PC-3 (cell line): ENCODE results near the gene CRHR2. TPM values are rescaled to one million over a fixed set of nuclear protein-coding genes. Genes with fewer than 3 reads are reported as not detected.

ENCODE experiments used
- ATAC-seq: fragments of 200-7000 bp; cut with Tn5 transposase; 2 replicates; pipeline ENCODE4 v1.9.1; 2020; ENCODE audit warnings: mild to moderate bottlenecking, moderate library complexity
- BruUV-seq: library from RNA; stranded (reverse); fragments of 400-500 nt; replicated peaks from 2 replicates; lab custom pipeline; 2021; lab: Mats Ljungman, UMichigan
- CTCF ChIA-PET: fragments of 300-600 bp; sonication (Branson Sonifier 250); formaldehyde crosslinking; loops from one replicate; lab custom pipeline; 2022; ENCODE audit warnings: antibody characterized with exemption; lab: Charles Lee
- POLR2A ChIA-PET: fragments of 300-600 bp; sonication (Branson Sonifier 250); formaldehyde crosslinking; loops from one replicate; lab custom pipeline; 2022; ENCODE audit warnings: antibody characterized with exemption; ENCODE audit not compliant: unreplicated experiment; lab: Charles Lee
- DNase-seq: peaks from one replicate; pipeline ENCODE4 v3.0.0-alpha.2; 2015
- H2AFZ ChIP-seq: fragments of 300-600 bp; sonication (generic); 2 replicates; pipeline ENCODE4 v1.6.0; 2016; ENCODE audit warnings: antibody characterized with exemption, low read length
- H3F3A ChIP-seq: fragments of 300-600 bp; sonication (generic); one replicate; pipeline ENCODE4 v1.6.0; 2017; ENCODE audit warnings: antibody characterized with exemption, low read length, control low read depth, mild to moderate bottlenecking; ENCODE audit not compliant: unreplicated experiment
- H3K27ac ChIP-seq: fragments of 300-600 bp; sonication (generic); 2 replicates; pipeline ENCODE4 v1.5.1; 2016; ENCODE audit warnings: mild to moderate bottlenecking, low read length
- H3K27me3 ChIP-seq: fragments of 300-600 bp; sonication (generic); 2 replicates; pipeline ENCODE4 v1.6.1; 2016; ENCODE audit warnings: low read length, mixed read lengths
- H3K36me3 ChIP-seq: fragments of 300-600 bp; sonication (generic); 2 replicates; pipeline ENCODE4 v1.6.1; 2016; ENCODE audit warnings: low read depth, mixed run types, low read length, mixed read lengths
- H3K4me1 ChIP-seq: fragments of 300-600 bp; sonication (generic); 2 replicates; pipeline ENCODE4 v1.5.1; 2016; ENCODE audit warnings: low read length; ENCODE audit not compliant: insufficient read depth
- H3K4me2 ChIP-seq: fragments of 300-600 bp; sonication (generic); 2 replicates; pipeline ENCODE4 v1.6.0; 2016; ENCODE audit warnings: low read length
- H3K4me3 ChIP-seq: fragments of 300-600 bp; sonication (generic); 2 replicates; pipeline ENCODE4 v1.5.1; 2016; ENCODE audit warnings: mild to moderate bottlenecking, low read length, mixed read lengths
- H3K79me2 ChIP-seq: fragments of 300-600 bp; sonication (generic); 2 replicates; pipeline ENCODE4 v1.6.1; 2017; ENCODE audit warnings: low read length, mixed read lengths
- H3K9ac ChIP-seq: fragments of 300-600 bp; sonication (generic); 2 replicates; pipeline ENCODE4 v1.6.0; 2016; ENCODE audit warnings: mild to moderate bottlenecking, low read length
- H3K9me2 ChIP-seq: fragments of 300-600 bp; sonication (generic); replicated peaks from 2 replicates; pipeline ENCODE4 v1.6.1; 2016; ENCODE audit warnings: mixed run types, low read length, mixed read lengths
- H3K9me3 ChIP-seq: fragments of 300-600 bp; sonication (generic); 2 replicates; pipeline ENCODE4 v1.6.1; 2016; ENCODE audit warnings: low read length, mixed read lengths
- H4K20me1 ChIP-seq: fragments of 300-600 bp; sonication (generic); 2 replicates; pipeline ENCODE4 v1.6.1; 2016; ENCODE audit warnings: low read length, mixed read lengths
- CTCF ChIP-seq: fragments of 300-600 bp; sonication (generic); conservative IDR thresholded peaks from 2 replicates; pipeline ENCODE4 v1.5.1; 2017; ENCODE audit warnings: antibody characterized with exemption, low read depth, mild to moderate bottlenecking, low read length
- EZH2 ChIP-seq: fragments of 300-600 bp; sonication (generic); IDR thresholded peaks from one replicate; pipeline ENCODE4 v1.6.1; 2017; ENCODE audit warnings: antibody characterized with exemption, mild to moderate bottlenecking, low read length; ENCODE audit not compliant: unreplicated experiment
- EZH2phosphoT487 ChIP-seq: fragments of 300-600 bp; sonication (generic); IDR thresholded peaks from 2 replicates; pipeline ENCODE4 v1.6.1; 2018; ENCODE audit warnings: mild to moderate bottlenecking, antibody characterized with exemption, low read length, borderline replicate concordance
- intact Hi-C: fragments of 100-400 bp; cut with micrococcal nuclease; formaldehyde crosslinking; loops from 2 replicates; pipeline ENCODE4 v1.9.0; 2023
- total RNA-seq: library from RNA; depleted of rRNA; stranded (reverse); fragments of >200 nt; gene quantifications from 2 replicates; pipeline ENCODE4 v1.2.3, GENCODE V29; 2014

CRHR2 gene
- total RNA-seq, 1 experiment from 2014 or later = not detected

DNA sequence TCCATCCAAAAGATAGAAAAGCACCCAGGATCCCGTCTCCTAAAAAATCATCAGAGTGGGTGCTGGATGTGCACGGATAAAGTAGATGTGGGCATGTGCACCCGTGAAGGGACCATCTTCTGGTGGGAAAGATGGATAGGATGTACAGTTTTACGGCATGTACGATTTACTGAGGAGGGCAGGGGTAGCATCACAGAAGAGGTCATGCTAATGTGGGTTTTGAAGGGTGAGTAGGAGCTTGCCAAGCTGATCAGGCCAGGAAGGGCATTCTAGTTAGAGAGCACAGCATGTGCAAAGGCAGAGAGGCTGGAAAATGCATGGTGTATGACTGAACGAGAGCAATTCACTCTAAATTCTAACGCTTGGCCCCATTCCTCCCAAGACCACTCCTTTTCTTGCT is 7.8 kb upstream of the CRHR2 start:
- Histone ChIP-seq H3K36me3 (no peaks in the 10 kb centered on the region), H3K9ac (no peak overlapping the region), H3K27me3 (peaks cover 35% of the 10 kb centered on the region), H3K4me2 (no peak overlapping the region), H3K9me3 (no peaks in the 10 kb centered on the region), H3K9me2 (no peaks in the 10 kb centered on the region), H4K20me1 (no peaks in the 10 kb centered on the region), H3F3A (no peaks in the 10 kb centered on the region), H3K4me1 (no peaks in the 10 kb centered on the region), H3K27ac (no peak overlapping the region), H2AFZ (no peak overlapping the region), H3K4me3 (no peak overlapping the region), H3K79me2 (no peaks in the 10 kb centered on the region)
- POLR2A ChIA-PET = interaction anchor here (0.6 kb wide), 1 partner anchor 10 kb away, joined by 3 read pairs; no protein-coding TSS in a partner anchor
- BruUV-seq = no TSS peak
- DNase-seq = no peak
- no peak for ATAC-seq
- TF ChIP-seq EZH2 (no peak), EZH2phosphoT487 (no peak), CTCF (no peak)
- CTCF ChIA-PET = no interaction called here
- intact Hi-C loops = no loop called here

- Histone ChIP-seq H4K20me1 (no peaks in the 10 kb centered on the region), H3K9ac (no peak overlapping the region), H3K4me1 (no peaks in the 10 kb centered on the region), H3K9me2 (no peaks in the 10 kb centered on the region), H3K79me2 (no peaks in the 10 kb centered on the region), H3K27ac (no peak overlapping the region), H3K4me2 (no peak overlapping the region), H3F3A (no peaks in the 10 kb centered on the region), H3K9me3 (no peaks in the 10 kb centered on the region), H2AFZ (no peak overlapping the region), H3K27me3 (peaks cover 27% of the 10 kb centered on the region), H3K4me3 (no peak overlapping the region), H3K36me3 (no peaks in the 10 kb centered on the region)
- ChIA-PET CTCF (no interaction called here), POLR2A (no interaction called here)
- no peak for ATAC-seq
- no peak for TF ChIP-seq EZH2phosphoT487
- TF ChIP-seq CTCF = no peak
- TF ChIP-seq EZH2 = no peak
- no TSS peak for BruUV-seq
- DNase-seq = no peak
- intact Hi-C loops = no loop called here
Observed at GRCh38 chr7:30688718-30689221, 6.5 kb upstream of the CRHR2 start.

DNA sequence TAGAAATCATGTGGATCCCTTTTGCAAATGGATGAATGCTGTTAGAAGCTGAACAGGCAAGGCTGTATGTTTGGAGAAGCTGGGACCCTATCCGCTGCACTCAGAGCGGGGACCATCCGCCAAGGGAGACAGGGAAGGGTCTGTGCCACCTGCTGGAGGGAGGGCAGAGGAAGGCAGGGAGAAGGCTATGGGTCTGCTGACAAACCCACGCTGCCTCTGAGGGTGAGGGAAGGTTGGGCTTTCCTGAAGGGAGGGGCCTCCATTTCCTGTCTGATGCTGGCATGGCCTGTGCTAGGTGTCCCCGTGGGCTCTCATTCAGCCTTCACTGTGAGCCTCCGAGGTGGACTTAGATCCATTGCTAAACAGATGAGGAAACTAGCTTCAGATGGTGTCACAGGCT is 5.3 kb upstream of the CRHR2 start:
- POLR2A ChIA-PET = no interaction called here
- ATAC-seq = no peak

More for the DNA sequence above, 5.3 kb upstream of the CRHR2 start:
- H3K4me3 ChIP-seq = no peak overlapping the region
- no peaks in the 10 kb centered on the region for H4K20me1 ChIP-seq
- H3K9me3 ChIP-seq = no peaks in the 10 kb centered on the region
- H2AFZ ChIP-seq = no peak overlapping the region
- no peak for DNase-seq
- CTCF ChIA-PET = no interaction called here
- no peak overlapping the region for H3K4me2 ChIP-seq
- BruUV-seq = no TSS peak
- no peaks in the 10 kb centered on the region for H3K4me1 ChIP-seq
- TF ChIP-seq EZH2 (no peak), EZH2phosphoT487 (no peak)
- no peak overlapping the region for H3K9ac ChIP-seq
- no peaks in the 10 kb centered on the region for H3K79me2 ChIP-seq
- intact Hi-C loops = no loop called here
- H3F3A ChIP-seq = no peaks in the 10 kb centered on the region
- H3K27ac ChIP-seq = no peak overlapping the region
- no peaks in the 10 kb centered on the region for H3K9me2 ChIP-seq
- H3K36me3 ChIP-seq = no peaks in the 10 kb centered on the region
- H3K27me3 ChIP-seq = peaks cover 22% of the 10 kb centered on the region
